Measurements from ENCODE around the gene ARHGAP27. TPM values are rescaled to one million over a fixed set of nuclear protein-coding genes. Genes with fewer than 3 reads are reported as not detected.
A peak's percentile ranks its signal among the peaks of the same experiment; 100 is the strongest.

ARHGAP27 gene
- total RNA-seq, 2 experiments from 2014 or later = 37.8 to 40.9 TPM

- H3K27ac Mint-ChIP-seq = no peak overlapping the region
- no peaks in the 10 kb centered on the region for H3K27me3 Mint-ChIP-seq
- no peak overlapping the region for H3K4me3 Mint-ChIP-seq
- H3K9me3 Mint-ChIP-seq = no peaks in the 10 kb centered on the region
- ATAC-seq = no peak
- ChIA-PET POLR2A (no interaction called here), CTCF (no interaction called here)
- no peak for TF ChIP-seq CTCF (IDR thresholded peaks at IDR 0.05)
- no peaks in the 10 kb centered on the region for H3K36me3 Mint-ChIP-seq (ENCODE audit: low read depth)
- intact Hi-C loops (cut with micrococcal nuclease) = no loop called here
- no peak for DNase-seq
- peaks cover 13% of the 10 kb centered on the region for H3K4me1 Mint-ChIP-seq (ENCODE audit: low read depth)
These were observed 3.5 kb upstream of the ARHGAP27 start for GRCh38 chr17:45436161-45436560.

DNA sequence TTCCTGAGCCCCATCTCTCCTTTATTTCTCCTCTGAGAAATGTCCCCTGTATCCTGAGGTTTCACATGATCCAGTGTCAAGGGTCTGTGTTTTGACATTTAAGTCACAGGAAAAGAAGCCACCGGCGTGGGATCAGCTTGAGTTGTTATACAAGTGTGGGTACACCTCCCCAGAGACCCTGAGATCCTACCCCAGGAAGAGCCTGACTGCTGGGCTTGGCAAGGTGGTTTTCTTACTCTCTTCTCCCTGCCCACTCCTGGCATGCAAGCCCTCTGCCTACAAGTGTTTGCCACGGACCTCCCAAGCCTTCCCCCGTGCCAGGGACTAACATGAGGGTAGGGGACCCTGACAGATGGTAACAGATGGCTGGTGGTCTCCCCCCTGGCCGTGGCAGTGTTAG lies 2.8 kb upstream of the ARHGAP27 start:
- peaks cover 9% of the 10 kb centered on the region for H3K4me1 Mint-ChIP-seq (ENCODE audit: low read depth)
- intact Hi-C loops (cut with micrococcal nuclease) = no loop called here
- H3K27ac Mint-ChIP-seq = no peak overlapping the region
- TF ChIP-seq CTCF (IDR thresholded peaks at IDR 0.05) = no peak
- no peak for ATAC-seq
- POLR2A ChIA-PET = no interaction called here
- CTCF ChIA-PET = no interaction called here
- H3K4me3 Mint-ChIP-seq = no peak overlapping the region
- no peaks in the 10 kb centered on the region for H3K36me3 Mint-ChIP-seq (ENCODE audit: low read depth)
- no peaks in the 10 kb centered on the region for H3K9me3 Mint-ChIP-seq
- DNase-seq = no peak
- H3K27me3 Mint-ChIP-seq = no peaks in the 10 kb centered on the region

GRCh38 chr17:45433159-45433535 lies 477 bp upstream of the ARHGAP27 start:
- intact Hi-C loops (cut with micrococcal nuclease) = no loop called here
- TF ChIP-seq CTCF (IDR thresholded peaks at IDR 0.05) = no peak
- H3K9me3 Mint-ChIP-seq = no peaks in the 10 kb centered on the region
- POLR2A ChIA-PET = no interaction called here
- H3K4me3 Mint-ChIP-seq = peak overlapping the region; percentile 36
- DNase-seq = no peak
- peaks cover 6% of the 10 kb centered on the region for H3K27me3 Mint-ChIP-seq
- H3K4me1 Mint-ChIP-seq (ENCODE audit: low read depth) = peaks cover 13% of the 10 kb centered on the region
- CTCF ChIA-PET = no interaction called here
- ATAC-seq = no peak
- H3K27ac Mint-ChIP-seq = no peak overlapping the region
- no peaks in the 10 kb centered on the region for H3K36me3 Mint-ChIP-seq (ENCODE audit: low read depth)

DNA sequence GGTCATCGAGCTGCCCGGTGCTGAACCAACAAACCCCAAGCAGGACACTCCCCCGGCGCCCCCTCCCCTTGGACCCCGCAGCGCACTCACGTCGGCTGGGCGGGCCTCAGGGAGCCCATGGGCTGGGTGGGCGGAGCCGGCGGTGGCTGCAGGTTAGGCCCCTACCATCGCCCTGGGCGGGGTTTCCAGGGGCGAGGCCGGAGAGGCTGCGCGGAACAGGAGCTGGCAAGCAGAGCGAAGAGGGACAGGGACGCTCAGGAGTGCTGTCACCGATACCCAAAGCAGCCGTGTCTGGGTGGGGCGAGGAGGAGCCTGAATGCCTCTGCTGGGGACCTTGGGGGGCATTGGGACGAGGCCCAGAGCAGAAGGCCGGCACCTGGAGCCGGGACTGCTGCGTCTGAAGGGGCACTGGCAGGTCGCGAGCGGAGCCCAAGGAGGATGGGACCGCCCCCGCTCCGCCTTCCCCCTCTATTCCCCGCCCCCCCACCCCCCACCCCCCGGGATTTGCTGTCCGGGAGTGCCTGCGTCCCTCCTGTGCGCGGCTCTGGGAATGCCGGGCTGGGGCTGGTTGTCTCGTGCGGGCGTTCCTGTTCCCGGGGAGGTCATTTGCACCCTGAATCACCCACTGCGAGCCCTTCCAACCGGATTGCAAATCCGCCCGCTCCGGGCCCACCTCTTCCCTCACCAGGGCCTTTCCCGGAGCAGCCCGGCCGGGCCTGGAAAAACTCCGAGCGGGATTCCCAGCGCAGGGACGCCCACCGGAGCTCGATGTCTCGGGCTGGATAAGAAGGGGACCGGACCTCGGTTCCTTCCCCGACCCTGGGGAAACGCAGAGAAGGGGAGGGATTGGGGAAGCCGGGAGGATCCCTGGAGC lies 902 bp downstream of the ARHGAP27 start:
- Mint-ChIP-seq H3K4me1 (ENCODE audit: low read depth) (peaks cover 14% of the 10 kb centered on the region), H3K4me3 (peak overlapping the region; percentile 76), H3K27me3 (peaks cover 6% of the 10 kb centered on the region), H3K9me3 (no peaks in the 10 kb centered on the region), H3K27ac (peak overlapping the region; percentile 38), H3K36me3 (ENCODE audit: low read depth) (no peaks in the 10 kb centered on the region)
- intact Hi-C loops (cut with micrococcal nuclease) = no loop called here
- TF ChIP-seq CTCF (IDR thresholded peaks at IDR 0.05) = no peak
- ATAC-seq (peak; percentile 81), DNase-seq (peak; percentile 90)
- POLR2A ChIA-PET = interaction anchor here (1.1 to 1.6 kb wide), 2 partner anchors 20 to 126 kb away, joined by 3 to 4 read pairs; no protein-coding TSS in a partner anchor
- CTCF ChIA-PET = interaction anchor here (0.6 to 1.2 kb wide), 2 partner anchors 14 to 22 kb away, joined by 3 to 5 read pairs; no protein-coding TSS in a partner anchor

Data from activated CD8-positive, alpha-beta T cell treated with anti-CD3 and anti-CD28 coated beads for 36 hours (primary cell).